Globus pallidus (tissue), 1 donor: ENCODE data around the gene GPR34.
"Not testable (repeated sequence)": the region's sequence is repeated elsewhere in the genome, so short reads cannot be mapped to it uniquely, and the experiment has no call there.

ENCODE experiments used
- DNase-seq: peaks from one replicate; pipeline ENCODE4 v3.0.0-alpha.2; 2015; ENCODE audit warnings: low spot score

The GPR34 gene

GRCh38 chrX:41688835-41689234 is at the start of gene GPR34:
GPR34 (plus strand) TSS chrX:41688973; CDS start chrX:41695634, 6,661 bp downstream.
- no peak for DNase-seq

- not testable (repeated sequence) for DNase-seq
Measured at GRCh38 chrX:41646201-41646600, 42.6 kb upstream of the GPR34 start.

- no peak for DNase-seq
Measured at GRCh38 chrX:41653125-41653524, 35.6 kb upstream of the GPR34 start.

GRCh38 chrX:41655101-41655500 is 33.7 kb upstream of the GPR34 start:
- no peak for DNase-seq

- DNase-seq: no peak
Measured at GRCh38 chrX:41655631-41656030, 33.1 kb upstream of the GPR34 start.

GRCh38 chrX:41661366-41662095 is 27.2 kb upstream of the GPR34 start:
- DNase-seq: no peak

- DNase-seq: no peak
Measured at GRCh38 chrX:41664375-41664901, 24.3 kb upstream of the GPR34 start.

GRCh38 chrX:41664908-41665307 is 23.9 kb upstream of the GPR34 start:
- DNase-seq: no peak

GRCh38 chrX:41665686-41666085 is 23.1 kb upstream of the GPR34 start:
- no peak for DNase-seq

GRCh38 chrX:41666251-41666650 is 22.5 kb upstream of the GPR34 start:
- DNase-seq: no peak

GRCh38 chrX:41667631-41668030 is 21.1 kb upstream of the GPR34 start:
- no peak for DNase-seq

GRCh38 chrX:41670112-41670511 is 18.7 kb upstream of the GPR34 start:
- no peak for DNase-seq

GRCh38 chrX:41671082-41671481 is 17.7 kb upstream of the GPR34 start:
- DNase-seq: no peak

GRCh38 chrX:41672643-41673042 is 16.1 kb upstream of the GPR34 start:
- DNase-seq: no peak

- not testable (repeated sequence) for DNase-seq
Measured at GRCh38 chrX:41676361-41676760, 12.4 kb upstream of the GPR34 start.

GRCh38 chrX:41677183-41678060 is 11.4 kb upstream of the GPR34 start:
- DNase-seq: no peak

GRCh38 chrX:41684138-41684537 is 4.6 kb upstream of the GPR34 start:
- no peak for DNase-seq

GRCh38 chrX:41684940-41685339 is 3.8 kb upstream of the GPR34 start:
- DNase-seq: no peak

GRCh38 chrX:41686788-41687187 is 2.0 kb upstream of the GPR34 start:
- DNase-seq: no peak

GRCh38 chrX:41688156-41688555 is 617 bp upstream of the GPR34 start:
- no peak for DNase-seq

GRCh38 chrX:41689711-41690110 is 938 bp downstream of the GPR34 start:
- DNase-seq: no peak

- DNase-seq: no peak
Measured at GRCh38 chrX:41692162-41692749, 3.5 kb downstream of the GPR34 start.

- DNase-seq: no peak
Measured at GRCh38 chrX:41693024-41693423, 4.3 kb downstream of the GPR34 start.
